ENCODE measurements around the gene FIBCD1.

The FIBCD1 gene

GRCh38 chr9:130873966-130874365, 65.1 kb downstream of the FIBCD1 start:
- DNase-seq (ENCODE audit: low spot score), result no peak
- Histone ChIP-seq H3K4me3 (ENCODE audit: low read length in 2 of 2) (no peak overlapping the region), H3K4ac (ENCODE audit: low read length) (no peak overlapping the region), H3K79me1 (ENCODE audit: low read depth, low read length) (no peaks in the 10 kb centered on the region), H3K18ac (ENCODE audit: low read length) (no peak overlapping the region), H2BK5ac (ENCODE audit: low read length) (no peak overlapping the region), H4K8ac (ENCODE audit: low read depth, low read length) (no peak overlapping the region), H3K23ac (ENCODE audit: low read depth, low read length, poor library complexity) (no peak overlapping the region), H3K9me3 (replicated peaks in 1 of 2; ENCODE audit: control insufficient read depth in 2 of 2, insufficient read depth in 1 of 2, low read depth in 1 of 2, low read length in 2 of 2) (no peaks in the 10 kb centered on the region), H2AK5ac (ENCODE audit: low read depth, low read length) (no peak overlapping the region), H2BK12ac (ENCODE audit: low read length) (no peak overlapping the region), H3K36me3 (replicated peaks in 1 of 2; ENCODE audit: control insufficient read depth in 2 of 2, insufficient read depth in 2 of 2, low read length in 2 of 2) (peaks cover 52 to 94% of the 10 kb centered on the region in 2 donors), H3K27ac (replicated peaks; ENCODE audit: low read length) (no peak overlapping the region), H3K14ac (ENCODE audit: low read length) (no peak overlapping the region), H3K9ac (ENCODE audit: low read depth, low read length, poor library complexity) (no peak overlapping the region), H2BK120ac (ENCODE audit: low read depth, low read length) (no peak overlapping the region), H3K27me3 (ENCODE audit: control insufficient read depth in 3 of 3, insufficient read depth in 3 of 3, low read depth in 1 of 3, low read length in 3 of 3) (no peaks in the 10 kb centered on the region), H4K91ac (ENCODE audit: low read depth, low read length, poor library complexity) (no peak overlapping the region), H3K4me1 (ENCODE audit: control insufficient read depth in 2 of 2, insufficient read depth in 1 of 2, low read depth in 1 of 2, low read length in 2 of 2) (peaks cover 0 to 1% of the 10 kb centered on the region in 2 donors), H2AFZ (ENCODE audit: low read length) (no peak overlapping the region), H2BK15ac (ENCODE audit: low read length) (no peak overlapping the region), H3K4me2 (ENCODE audit: insufficient read depth, low read length, poor library complexity, severe bottlenecking) (no peak overlapping the region)
- WGBS, 2 donors (ENCODE audit: extremely low coverage in 2 of 2, insufficient read length in 2 of 2, insufficient replicate concordance in 1 of 2), result no CpG with 5 or more reads among the region's 8 CpGs

GRCh38 chr9:130872912-130873503, 66.0 kb downstream of the FIBCD1 start:
- Histone ChIP-seq H2AFZ (ENCODE audit: low read length) (no peak overlapping the region), H3K4me3 (ENCODE audit: low read length in 2 of 2) (no peak overlapping the region), H2AK5ac (ENCODE audit: low read depth, low read length) (no peak overlapping the region), H3K36me3 (replicated peaks in 1 of 2; ENCODE audit: control insufficient read depth in 2 of 2, insufficient read depth in 2 of 2, low read length in 2 of 2) (peaks cover 47 to 94% of the 10 kb centered on the region in 2 donors), H2BK15ac (ENCODE audit: low read length) (no peak overlapping the region), H3K79me1 (ENCODE audit: low read depth, low read length) (no peaks in the 10 kb centered on the region), H3K4ac (ENCODE audit: low read length) (no peak overlapping the region), H3K18ac (ENCODE audit: low read length) (no peak overlapping the region), H4K91ac (ENCODE audit: low read depth, low read length, poor library complexity) (no peak overlapping the region), H3K27ac (replicated peaks; ENCODE audit: low read length) (no peak overlapping the region), H3K14ac (ENCODE audit: low read length) (no peak overlapping the region), H4K8ac (ENCODE audit: low read depth, low read length) (no peak overlapping the region), H3K4me2 (ENCODE audit: insufficient read depth, low read length, poor library complexity, severe bottlenecking) (no peak overlapping the region), H3K23ac (ENCODE audit: low read depth, low read length, poor library complexity) (peak overlapping the region; percentile 81), H2BK120ac (ENCODE audit: low read depth, low read length) (no peak overlapping the region), H3K4me1 (ENCODE audit: control insufficient read depth in 2 of 2, insufficient read depth in 1 of 2, low read depth in 1 of 2, low read length in 2 of 2) (peaks cover 0 to 1% of the 10 kb centered on the region in 2 donors), H2BK12ac (ENCODE audit: low read length) (no peak overlapping the region), H2BK5ac (ENCODE audit: low read length) (no peak overlapping the region), H3K9me3 (replicated peaks in 1 of 2; ENCODE audit: control insufficient read depth in 2 of 2, insufficient read depth in 1 of 2, low read depth in 1 of 2, low read length in 2 of 2) (no peaks in the 10 kb centered on the region), H3K9ac (ENCODE audit: low read depth, low read length, poor library complexity) (peak overlapping the region; percentile 1), H3K27me3 (ENCODE audit: control insufficient read depth in 3 of 3, insufficient read depth in 3 of 3, low read depth in 1 of 3, low read length in 3 of 3) (no peaks in the 10 kb centered on the region)
- DNase-seq (ENCODE audit: low spot score), result no peak
- no CpG with 5 or more reads among the region's 15 CpGs for WGBS, 2 donors (ENCODE audit: extremely low coverage in 2 of 2, insufficient read length in 2 of 2, insufficient replicate concordance in 1 of 2)

GRCh38 chr9:130872508-130872907, 66.5 kb downstream of the FIBCD1 start:
- H3K36me3 ChIP-seq (replicated peaks in 1 of 2; ENCODE audit: control insufficient read depth in 2 of 2, insufficient read depth in 2 of 2, low read length in 2 of 2), result peaks cover 49 to 94% of the 10 kb centered on the region in 2 donors
- H2AFZ ChIP-seq (ENCODE audit: low read length), result no peak overlapping the region
- no peak overlapping the region for H3K4ac ChIP-seq (ENCODE audit: low read length)

GRCh38 chr9:130872093-130872492, 67.0 kb downstream of the FIBCD1 start:
- WGBS, 2 donors (ENCODE audit: extremely low coverage in 2 of 2, insufficient read length in 2 of 2, insufficient replicate concordance in 1 of 2), result no CpG with 5 or more reads among the region's 15 CpGs
- Histone ChIP-seq H2BK120ac (ENCODE audit: low read depth, low read length) (no peak overlapping the region), H3K14ac (ENCODE audit: low read length) (no peak overlapping the region), H3K27ac (replicated peaks; ENCODE audit: low read length) (no peak overlapping the region), H2AFZ (ENCODE audit: low read length) (no peak overlapping the region), H3K27me3 (ENCODE audit: control insufficient read depth in 3 of 3, insufficient read depth in 3 of 3, low read depth in 1 of 3, low read length in 3 of 3) (no peaks in the 10 kb centered on the region), H4K91ac (ENCODE audit: low read depth, low read length, poor library complexity) (no peak overlapping the region), H2BK12ac (ENCODE audit: low read length) (no peak overlapping the region), H3K23ac (ENCODE audit: low read depth, low read length, poor library complexity) (no peak overlapping the region), H3K18ac (ENCODE audit: low read length) (no peak overlapping the region), H3K4me2 (ENCODE audit: insufficient read depth, low read length, poor library complexity, severe bottlenecking) (no peak overlapping the region), H4K8ac (ENCODE audit: low read depth, low read length) (no peak overlapping the region), H3K4me3 (ENCODE audit: low read length in 2 of 2) (no peak overlapping the region), H2AK5ac (ENCODE audit: low read depth, low read length) (no peak overlapping the region), H3K9me3 (replicated peaks in 1 of 2; ENCODE audit: control insufficient read depth in 2 of 2, insufficient read depth in 1 of 2, low read depth in 1 of 2, low read length in 2 of 2) (no peaks in the 10 kb centered on the region), H2BK15ac (ENCODE audit: low read length) (no peak overlapping the region), H3K9ac (ENCODE audit: low read depth, low read length, poor library complexity) (no peak overlapping the region), H3K4me1 (ENCODE audit: control insufficient read depth in 2 of 2, insufficient read depth in 1 of 2, low read depth in 1 of 2, low read length in 2 of 2) (peaks cover 0 to 1% of the 10 kb centered on the region in 2 donors), H3K36me3 (replicated peaks in 1 of 2; ENCODE audit: control insufficient read depth in 2 of 2, insufficient read depth in 2 of 2, low read length in 2 of 2) (peaks cover 49 to 94% of the 10 kb centered on the region in 2 donors), H2BK5ac (ENCODE audit: low read length) (no peak overlapping the region), H3K4ac (ENCODE audit: low read length) (no peak overlapping the region), H3K79me1 (ENCODE audit: low read depth, low read length) (no peaks in the 10 kb centered on the region)
- no peak for DNase-seq (ENCODE audit: low spot score)

More at GRCh38 chr9:130872508-130872907, 66.5 kb downstream of the FIBCD1 start:
- H3K9me3 ChIP-seq (replicated peaks in 1 of 2; ENCODE audit: control insufficient read depth in 2 of 2, insufficient read depth in 1 of 2, low read depth in 1 of 2, low read length in 2 of 2), result no peaks in the 10 kb centered on the region
- H3K27ac ChIP-seq (replicated peaks; ENCODE audit: low read length), result no peak overlapping the region
- peak overlapping the region; percentile 1 for H3K9ac ChIP-seq (ENCODE audit: low read depth, low read length, poor library complexity)
- H3K27me3 ChIP-seq (ENCODE audit: control insufficient read depth in 3 of 3, insufficient read depth in 3 of 3, low read depth in 1 of 3, low read length in 3 of 3), result no peaks in the 10 kb centered on the region
- no peak overlapping the region for H4K91ac ChIP-seq (ENCODE audit: low read depth, low read length, poor library complexity)
- H3K18ac ChIP-seq (ENCODE audit: low read length), result no peak overlapping the region
- H3K79me1 ChIP-seq (ENCODE audit: low read depth, low read length), result no peaks in the 10 kb centered on the region
- H2AK5ac ChIP-seq (ENCODE audit: low read depth, low read length), result no peak overlapping the region
- no peak overlapping the region for H2BK5ac ChIP-seq (ENCODE audit: low read length)
- H3K4me3 ChIP-seq (ENCODE audit: low read length in 2 of 2), result no peak overlapping the region
- H4K8ac ChIP-seq (ENCODE audit: low read depth, low read length), result no peak overlapping the region
- H3K4me2 ChIP-seq (ENCODE audit: insufficient read depth, low read length, poor library complexity, severe bottlenecking), result no peak overlapping the region
- H3K4me1 ChIP-seq (ENCODE audit: control insufficient read depth in 2 of 2, insufficient read depth in 1 of 2, low read depth in 1 of 2, low read length in 2 of 2), result peaks cover 0 to 1% of the 10 kb centered on the region in 2 donors
- DNase-seq (ENCODE audit: low spot score), result no peak
- no peak overlapping the region for H2BK12ac ChIP-seq (ENCODE audit: low read length)
- WGBS, 2 donors (ENCODE audit: extremely low coverage in 2 of 2, insufficient read length in 2 of 2, insufficient replicate concordance in 1 of 2), result no CpG with 5 or more reads among the region's 9 CpGs
- no peak overlapping the region for H2BK15ac ChIP-seq (ENCODE audit: low read length)
- H3K14ac ChIP-seq (ENCODE audit: low read length), result no peak overlapping the region
- no peak overlapping the region for H3K23ac ChIP-seq (ENCODE audit: low read depth, low read length, poor library complexity)
- H2BK120ac ChIP-seq (ENCODE audit: low read depth, low read length), result no peak overlapping the region
